Gastroesophageal sphincter (tissue), 3 donors: ENCODE data around the gene NME2.

Experiments used
- POLR2A ChIP-seq, 2 donors: fragments of 450-650 bp; IDR thresholded peaks; one replicate each; pipeline ENCODE4 v1.6.1; 2017; ENCODE audit warnings: antibody characterized with exemption in 2 of 2, mild to moderate bottlenecking in 2 of 2, moderate library complexity in 1 of 2
- TF ChIP-seq, protein P1 (sequence below), 4 experiments: fragments of 200-600 bp in 2 of 4; fragments of 450-650 bp in 2 of 4; sonication (generic) in 1 of 4; IDR thresholded peaks; one replicate each; pipeline ENCODE4 v1.5.1; 2017 to 2019; ENCODE audit warnings: antibody characterized with exemption in 4 of 4, mild to moderate bottlenecking in 2 of 4, moderate library complexity in 2 of 4

DNA sequence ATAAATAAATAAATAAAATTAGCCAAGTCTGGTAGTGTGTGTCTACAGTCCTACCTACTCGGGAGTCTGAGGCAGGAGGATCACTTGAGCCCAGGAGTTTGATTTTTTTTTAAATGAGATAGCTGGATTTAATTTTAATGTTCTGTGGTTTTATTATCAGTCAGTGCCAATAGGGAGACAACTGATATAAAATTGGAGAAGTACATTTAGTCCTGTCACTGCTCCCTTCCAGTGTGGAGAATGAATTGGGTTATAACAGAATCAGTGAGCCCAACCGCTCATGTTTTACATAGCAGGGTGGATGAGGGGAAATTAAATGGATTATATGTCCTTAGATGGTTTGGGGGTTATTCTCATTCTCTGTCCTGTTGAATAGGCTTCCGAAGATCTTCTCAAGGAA is 6.6 kb upstream of the NME2 start:
- TF ChIP-seq, protein P1, sequence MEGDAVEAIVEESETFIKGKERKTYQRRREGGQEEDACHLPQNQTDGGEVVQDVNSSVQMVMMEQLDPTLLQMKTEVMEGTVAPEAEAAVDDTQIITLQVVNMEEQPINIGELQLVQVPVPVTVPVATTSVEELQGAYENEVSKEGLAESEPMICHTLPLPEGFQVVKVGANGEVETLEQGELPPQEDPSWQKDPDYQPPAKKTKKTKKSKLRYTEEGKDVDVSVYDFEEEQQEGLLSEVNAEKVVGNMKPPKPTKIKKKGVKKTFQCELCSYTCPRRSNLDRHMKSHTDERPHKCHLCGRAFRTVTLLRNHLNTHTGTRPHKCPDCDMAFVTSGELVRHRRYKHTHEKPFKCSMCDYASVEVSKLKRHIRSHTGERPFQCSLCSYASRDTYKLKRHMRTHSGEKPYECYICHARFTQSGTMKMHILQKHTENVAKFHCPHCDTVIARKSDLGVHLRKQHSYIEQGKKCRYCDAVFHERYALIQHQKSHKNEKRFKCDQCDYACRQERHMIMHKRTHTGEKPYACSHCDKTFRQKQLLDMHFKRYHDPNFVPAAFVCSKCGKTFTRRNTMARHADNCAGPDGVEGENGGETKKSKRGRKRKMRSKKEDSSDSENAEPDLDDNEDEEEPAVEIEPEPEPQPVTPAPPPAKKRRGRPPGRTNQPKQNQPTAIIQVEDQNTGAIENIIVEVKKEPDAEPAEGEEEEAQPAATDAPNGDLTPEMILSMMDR (IDR thresholded peaks at IDR 0.05) = no peak
- no peak for TF ChIP-seq POLR2A (IDR thresholded peaks at IDR 0.05)
